GM18502 (cell line): ENCODE results near the gene ARL8B.
A peak's percentile ranks its signal among the peaks of the same experiment; 100 is the strongest.

Source experiments
- ATAC-seq: cut with Tn5 transposase; IDR thresholded peaks from one replicate; pipeline ENCODE4 v1.9.1; 2021; ENCODE audit warnings: mild to moderate bottlenecking; ENCODE audit not compliant: unreplicated experiment, poor library complexity

The ARL8B gene

GRCh38 chr3:5185093-5185673 is 63.1 kb downstream of the ARL8B start:
- ATAC-seq = no peak

GRCh38 chr3:5186089-5186857 is 64.2 kb downstream of the ARL8B start:
- ATAC-seq = peak; percentile 17

GRCh38 chr3:5186858-5187155 is 64.7 kb downstream of the ARL8B start:
- ATAC-seq = no peak

- peak; percentile 81 for ATAC-seq
Observed at GRCh38 chr3:5187156-5187919, 65.2 kb downstream of the ARL8B start, which contains the start of gene EDEM1. EDEM1 (plus strand) TSS chr3:5187707; CDS start chr3:5187806, 99 bp downstream.

- peak; percentile 17 for ATAC-seq
Observed at GRCh38 chr3:5187920-5188418, 65.9 kb downstream of the ARL8B start.

- no peak for ATAC-seq
Observed at GRCh38 chr3:5188419-5189221, 66.5 kb downstream of the ARL8B start.

- no peak for ATAC-seq
Observed at GRCh38 chr3:5190147-5190791, 68.2 kb downstream of the ARL8B start.

GRCh38 chr3:5191555-5192304 is 69.6 kb downstream of the ARL8B start:
- peak; percentile 15 for ATAC-seq

- ATAC-seq = no peak
Observed at GRCh38 chr3:5192571-5193365, 70.7 kb downstream of the ARL8B start.

- no peak for ATAC-seq
Observed at GRCh38 chr3:5194341-5194740, 72.2 kb downstream of the ARL8B start.

- peak; percentile 42 for ATAC-seq
Observed at GRCh38 chr3:5194801-5195509, 72.9 kb downstream of the ARL8B start.

GRCh38 chr3:5195605-5196004 is 73.5 kb downstream of the ARL8B start:
- no peak for ATAC-seq

- no peak for ATAC-seq
Observed at GRCh38 chr3:5197022-5197421, 74.9 kb downstream of the ARL8B start.

GRCh38 chr3:5197470-5198312 is 75.6 kb downstream of the ARL8B start:
- peak; percentile 73 for ATAC-seq

GRCh38 chr3:5198313-5198677 is 76.2 kb downstream of the ARL8B start:
- ATAC-seq = no peak

- ATAC-seq = peak; percentile 49
Observed at GRCh38 chr3:5198986-5199731, 77.1 kb downstream of the ARL8B start.
